Measurements from ENCODE around the gene FHIT. TPM values are rescaled to one million over a fixed set of nuclear protein-coding genes. Genes with fewer than 3 reads are reported as not detected.

The FHIT gene
- total and polyA plus RNA-seq, 8 donors: 1.8 to 10.6 (median 7.1) TPM

DNA sequence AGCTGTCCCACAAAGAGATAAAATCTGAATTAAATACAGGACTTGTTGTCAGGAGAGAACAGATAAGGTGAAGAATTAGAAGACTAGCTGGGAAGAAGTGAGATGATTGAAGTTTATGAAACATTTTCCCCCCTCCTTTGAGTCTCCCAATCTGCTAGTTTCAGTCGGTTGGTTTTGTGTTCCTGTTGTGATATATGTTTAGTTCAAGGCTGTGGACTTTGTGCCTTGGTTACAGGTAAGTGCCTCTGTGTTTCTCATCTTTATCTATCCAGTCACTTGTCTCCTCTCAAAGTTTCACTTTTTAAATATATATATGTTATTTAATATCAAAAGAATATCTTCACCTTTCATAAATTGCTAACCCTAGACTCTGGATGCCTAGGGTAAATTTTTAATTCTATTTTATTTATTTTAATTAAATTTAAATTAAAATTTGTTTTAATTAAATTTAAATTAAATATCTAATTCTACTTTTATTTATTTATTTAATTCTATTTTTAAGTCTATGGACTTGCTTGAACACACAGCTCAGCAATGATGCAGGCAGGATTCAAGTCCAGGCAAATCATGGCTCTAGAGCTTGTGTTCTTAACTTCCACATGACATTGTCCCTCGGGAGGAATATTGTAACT lies 190.0 kb downstream of the FHIT start:
- Histone ChIP-seq H3K4me3 (no peak overlapping the region), H3K27me3 (no peaks in the 10 kb centered on the region), H3K4me1 (no peaks in the 10 kb centered on the region), H3K36me3 (no peaks in the 10 kb centered on the region), H3K9me3 (no peaks in the 10 kb centered on the region), H3K27ac (no peak overlapping the region)
- WGBS, 5 donors: 77 to 89% (median 87%) methylated on average over 2 of the region's 2 CpGs
- no peak for TF ChIP-seq POLR2A (IDR thresholded peaks at IDR 0.05)
- TF ChIP-seq, protein P1, sequence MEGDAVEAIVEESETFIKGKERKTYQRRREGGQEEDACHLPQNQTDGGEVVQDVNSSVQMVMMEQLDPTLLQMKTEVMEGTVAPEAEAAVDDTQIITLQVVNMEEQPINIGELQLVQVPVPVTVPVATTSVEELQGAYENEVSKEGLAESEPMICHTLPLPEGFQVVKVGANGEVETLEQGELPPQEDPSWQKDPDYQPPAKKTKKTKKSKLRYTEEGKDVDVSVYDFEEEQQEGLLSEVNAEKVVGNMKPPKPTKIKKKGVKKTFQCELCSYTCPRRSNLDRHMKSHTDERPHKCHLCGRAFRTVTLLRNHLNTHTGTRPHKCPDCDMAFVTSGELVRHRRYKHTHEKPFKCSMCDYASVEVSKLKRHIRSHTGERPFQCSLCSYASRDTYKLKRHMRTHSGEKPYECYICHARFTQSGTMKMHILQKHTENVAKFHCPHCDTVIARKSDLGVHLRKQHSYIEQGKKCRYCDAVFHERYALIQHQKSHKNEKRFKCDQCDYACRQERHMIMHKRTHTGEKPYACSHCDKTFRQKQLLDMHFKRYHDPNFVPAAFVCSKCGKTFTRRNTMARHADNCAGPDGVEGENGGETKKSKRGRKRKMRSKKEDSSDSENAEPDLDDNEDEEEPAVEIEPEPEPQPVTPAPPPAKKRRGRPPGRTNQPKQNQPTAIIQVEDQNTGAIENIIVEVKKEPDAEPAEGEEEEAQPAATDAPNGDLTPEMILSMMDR (IDR thresholded peaks at IDR 0.05): no peak
- TF ChIP-seq EP300 (IDR thresholded peaks at IDR 0.05): no peak
- TF ChIP-seq POLR2AphosphoS5 (IDR thresholded peaks at IDR 0.05): no peak
- intact Hi-C loops (cut with DNase I; ENCODE audit: low total_unique reads): no loop called here
- no peak for DNase-seq

DNA sequence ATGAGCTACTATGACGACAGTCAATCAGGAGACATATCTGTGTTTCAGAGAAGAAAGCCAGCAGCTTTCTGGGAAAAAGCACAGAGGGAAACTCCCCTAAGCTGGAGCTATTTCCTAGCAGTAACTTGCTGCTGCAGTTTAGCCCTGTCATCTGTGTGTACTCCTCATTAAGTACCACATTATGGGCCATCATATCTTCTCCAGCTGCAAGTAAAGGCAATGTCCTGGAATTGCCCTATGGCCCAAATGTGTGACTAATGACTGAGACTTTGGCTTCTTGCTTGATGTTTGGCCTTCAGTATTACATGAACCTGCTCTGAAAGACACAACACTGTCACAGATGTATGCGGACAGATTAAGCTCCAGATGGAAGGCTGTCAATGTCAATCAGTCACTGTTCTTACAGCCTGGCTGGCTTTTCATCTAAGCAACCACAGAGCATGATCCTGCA lies 190.8 kb downstream of the FHIT start:
- no peaks in the 10 kb centered on the region for H3K4me1 ChIP-seq
- no peaks in the 10 kb centered on the region for H3K9me3 ChIP-seq
- intact Hi-C loops (cut with DNase I; ENCODE audit: low total_unique reads): no loop called here
- TF ChIP-seq POLR2AphosphoS5 (IDR thresholded peaks at IDR 0.05) (no peak), POLR2A (IDR thresholded peaks at IDR 0.05) (no peak), EP300 (IDR thresholded peaks at IDR 0.05) (no peak)
- TF ChIP-seq, protein P1 (IDR thresholded peaks at IDR 0.05): no peak
- no peak for DNase-seq
- no peak overlapping the region for H3K4me3 ChIP-seq
- no peak overlapping the region for H3K27ac ChIP-seq
- no peaks in the 10 kb centered on the region for H3K27me3 ChIP-seq
- 83 to 95% (median 93%) methylated on average over 2 of the region's 2 CpGs for WGBS, 5 donors
- no peaks in the 10 kb centered on the region for H3K36me3 ChIP-seq

DNA sequence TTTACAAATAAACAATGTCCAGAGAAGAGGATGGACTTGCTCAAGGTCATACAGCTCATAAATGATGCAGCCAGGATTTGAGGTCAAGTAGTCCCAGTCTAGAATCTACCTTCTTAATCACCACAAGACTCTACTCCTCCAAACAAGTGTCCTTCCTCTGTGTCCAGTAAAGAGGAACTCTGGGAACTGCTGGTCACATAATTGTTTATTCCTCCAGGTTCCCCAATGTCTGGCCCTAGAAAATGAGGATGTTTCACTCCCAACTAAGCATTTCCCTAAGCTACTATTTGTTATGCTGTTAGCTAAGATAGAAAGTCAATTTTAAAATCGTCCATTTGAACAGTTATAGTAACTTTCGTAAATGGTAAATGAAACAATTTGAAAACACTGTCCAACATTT lies 192.4 kb downstream of the FHIT start:
- H3K27me3 ChIP-seq: no peaks in the 10 kb centered on the region
- DNase-seq: no peak
- WGBS, 5 donors: 89 to 94% (median 91%) methylated on average over 2 of the region's 2 CpGs
- no peaks in the 10 kb centered on the region for H3K4me1 ChIP-seq
- intact Hi-C loops (cut with DNase I; ENCODE audit: low total_unique reads): no loop called here
- H3K9me3 ChIP-seq: no peaks in the 10 kb centered on the region
- TF ChIP-seq, protein P1 (IDR thresholded peaks at IDR 0.05): no peak
- TF ChIP-seq POLR2AphosphoS5 (IDR thresholded peaks at IDR 0.05) (no peak), POLR2A (IDR thresholded peaks at IDR 0.05) (no peak), EP300 (IDR thresholded peaks at IDR 0.05) (no peak)
- H3K36me3 ChIP-seq: no peaks in the 10 kb centered on the region
- no peak overlapping the region for H3K4me3 ChIP-seq
- H3K27ac ChIP-seq: no peak overlapping the region

DNA sequence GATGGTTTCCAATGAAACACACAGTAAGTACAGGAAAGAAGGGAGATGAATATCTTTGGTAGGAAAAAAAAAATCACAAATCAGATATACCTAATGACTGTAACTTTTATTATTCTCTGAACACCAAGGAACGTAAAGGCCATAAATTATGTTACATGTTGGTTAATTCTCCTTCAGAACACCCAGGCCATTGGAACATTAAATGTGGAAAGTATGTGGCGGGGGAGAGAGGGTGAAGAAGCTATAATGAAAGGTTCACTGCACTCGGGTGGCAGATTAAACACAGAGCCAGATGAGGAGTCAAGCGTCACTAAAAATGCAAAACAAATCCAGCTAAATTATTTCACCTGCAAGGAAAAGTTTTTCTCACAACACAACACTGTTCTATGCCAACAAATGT lies 193.8 kb downstream of the FHIT start:
- DNase-seq: no peak
- Histone ChIP-seq H3K9me3 (no peaks in the 10 kb centered on the region), H3K4me3 (no peak overlapping the region), H3K27me3 (no peaks in the 10 kb centered on the region), H3K4me1 (no peaks in the 10 kb centered on the region), H3K36me3 (no peaks in the 10 kb centered on the region), H3K27ac (no peak overlapping the region)
- TF ChIP-seq POLR2A (IDR thresholded peaks at IDR 0.05): no peak
- no peak for TF ChIP-seq POLR2AphosphoS5 (IDR thresholded peaks at IDR 0.05)
- TF ChIP-seq EP300 (IDR thresholded peaks at IDR 0.05): no peak
- TF ChIP-seq, protein P1 (IDR thresholded peaks at IDR 0.05): no peak
- WGBS, 5 donors: 71 to 83% (median 79%) methylated on average over 4 of the region's 4 CpGs
- intact Hi-C loops (cut with DNase I; ENCODE audit: low total_unique reads): no loop called here
